HEK293 (cell line): ENCODE data around the gene SAMD5.

Source experiments
- CTCF ChIA-PET: fragments of 350-600 bp; formaldehyde crosslinking; extraction: SDS; loops from one replicate; lab custom pipeline; 2021; ENCODE audit warnings: antibody characterized with exemption; lab: Yijun Ruan, JAX
- POLR2A ChIA-PET: fragments of 300-600 bp; formaldehyde crosslinking; extraction: SDS; loops from one replicate; lab custom pipeline; 2020; ENCODE audit warnings: antibody characterized with exemption, inconsistent platforms; lab: Yijun Ruan, JAX
- H3K27ac ChIP-seq: fragments of 200-500 bp; sonication (Bioruptor generic); 2 replicates; pipeline ENCODE4 v1.5.1; 2014; ENCODE audit warnings: low read depth, low read length, control low read depth, inconsistent platforms; ENCODE audit errors: extremely low read depth
- H3K36me3 ChIP-seq, 2 experiments: fragments of 200-500 bp in 1 of 2; sonication (Bioruptor generic) in 1 of 2; 1 replicate in 1 of 2; 2 replicates in 1 of 2; pipeline ENCODE4 v1.5.1; 2014 to 2017; ENCODE audit warnings: inconsistent platforms in 2 of 2, low read length in 2 of 2; ENCODE audit not compliant: control insufficient read depth in 2 of 2, insufficient read depth in 1 of 2
- H3K4me1 ChIP-seq: fragments of 200-500 bp; sonication (Bioruptor generic); 2 replicates; pipeline ENCODE4 v1.5.1; 2014; ENCODE audit warnings: mild to moderate bottlenecking, low read length, inconsistent platforms; ENCODE audit not compliant: control insufficient read depth, insufficient read depth
- H3K4me3 ChIP-seq: 2 replicates; pipeline ENCODE4 v1.5.1; 2011; ENCODE audit warnings: low read depth, mild to moderate bottlenecking, control low read depth, low read length, moderate library complexity
- H3K9me3 ChIP-seq: fragments of 200-500 bp; sonication (Bioruptor generic); 2 replicates; pipeline ENCODE4 v1.5.1; 2014; ENCODE audit warnings: low read depth, low read length, inconsistent platforms; ENCODE audit not compliant: control insufficient read depth, insufficient read depth
- BCL11B ChIP-seq: fragments of 450-650 bp; formaldehyde crosslinking; IDR thresholded peaks from 2 replicates; pipeline ENCODE4 v1.5.1; 2016; ENCODE audit warnings: low read depth, missing biosample characterization, missing genetic modification characterization
- FEZF1 ChIP-seq: fragments of 450-650 bp; formaldehyde crosslinking; IDR thresholded peaks from 2 replicates; pipeline ENCODE4 v1.5.1; 2016; ENCODE audit warnings: missing biosample characterization, missing genetic modification characterization
- GLIS2 ChIP-seq: fragments of 450-650 bp; formaldehyde crosslinking; IDR thresholded peaks from 2 replicates; pipeline ENCODE4 v1.5.1; 2016; ENCODE audit warnings: missing biosample characterization, missing genetic modification characterization
- IKZF3 ChIP-seq: fragments of 450-650 bp; IDR thresholded peaks from 2 replicates; pipeline ENCODE4 v1.5.0; 2018; ENCODE audit warnings: missing biosample characterization, mild to moderate bottlenecking, missing genetic modification characterization, moderate library complexity
- KLF1 ChIP-seq: fragments of 450-650 bp; formaldehyde crosslinking; IDR thresholded peaks from 2 replicates; pipeline ENCODE4 v1.5.1; 2016; ENCODE audit warnings: missing biosample characterization, missing genetic modification characterization
- KLF8 ChIP-seq: fragments of 450-650 bp; formaldehyde crosslinking; IDR thresholded peaks from 2 replicates; pipeline ENCODE4 v1.5.1; 2016; ENCODE audit warnings: missing biosample characterization, missing genetic modification characterization
- OVOL3 ChIP-seq: fragments of 450-650 bp; formaldehyde crosslinking; IDR thresholded peaks from 2 replicates; pipeline ENCODE4 v1.5.1; 2016; ENCODE audit warnings: missing biosample characterization, missing genetic modification characterization
- PRDM10 ChIP-seq: fragments of 450-650 bp; formaldehyde crosslinking; IDR thresholded peaks from 2 replicates; pipeline ENCODE4 v1.5.1; 2016; ENCODE audit warnings: missing biosample characterization, missing genetic modification characterization
- SP3 ChIP-seq: fragments of 450-650 bp; formaldehyde crosslinking; IDR thresholded peaks from 2 replicates; pipeline ENCODE4 v1.5.1; 2016; ENCODE audit warnings: missing biosample characterization, missing genetic modification characterization
- ZBTB10 ChIP-seq: fragments of 450-650 bp; formaldehyde crosslinking; IDR thresholded peaks from 2 replicates; pipeline ENCODE4 v1.5.1; 2016; ENCODE audit warnings: missing biosample characterization, missing genetic modification characterization
- ZBTB20 ChIP-seq: fragments of 450-650 bp; formaldehyde crosslinking; IDR thresholded peaks from 2 replicates; pipeline ENCODE4 v1.5.1; 2016; ENCODE audit warnings: missing biosample characterization, missing genetic modification characterization
- ZBTB21 ChIP-seq: fragments of 450-650 bp; formaldehyde crosslinking; IDR thresholded peaks from 2 replicates; pipeline ENCODE4 v1.5.1; 2017; ENCODE audit warnings: missing biosample characterization, missing genetic modification characterization
- ZBTB8A ChIP-seq: fragments of 450-650 bp; formaldehyde crosslinking; IDR thresholded peaks from 2 replicates; pipeline ENCODE4 v1.5.1; 2016; ENCODE audit warnings: missing biosample characterization, missing genetic modification characterization
- ZEB2 ChIP-seq: fragments of 450-650 bp; formaldehyde crosslinking; IDR thresholded peaks from 2 replicates; pipeline ENCODE4 v1.5.1; 2016; ENCODE audit warnings: missing biosample characterization, missing genetic modification characterization
- ZFP41 ChIP-seq: fragments of 450-650 bp; formaldehyde crosslinking; IDR thresholded peaks from 2 replicates; pipeline ENCODE4 v1.5.1; 2016; ENCODE audit warnings: missing biosample characterization, missing genetic modification characterization, borderline replicate concordance
- ZNF16 ChIP-seq: fragments of 450-650 bp; formaldehyde crosslinking; IDR thresholded peaks from 2 replicates; pipeline ENCODE4 v1.5.1; 2016; ENCODE audit warnings: low read depth, missing biosample characterization, missing genetic modification characterization
- ZNF169 ChIP-seq: fragments of 450-650 bp; formaldehyde crosslinking; IDR thresholded peaks from 2 replicates; pipeline ENCODE4 v1.5.1; 2016; ENCODE audit warnings: missing biosample characterization, missing genetic modification characterization
- ZNF174 ChIP-seq: fragments of 450-650 bp; formaldehyde crosslinking; IDR thresholded peaks from 2 replicates; pipeline ENCODE4 v1.5.0; 2017; ENCODE audit warnings: missing biosample characterization, mild to moderate bottlenecking, missing genetic modification characterization
- ZNF239 ChIP-seq: fragments of 450-650 bp; formaldehyde crosslinking; IDR thresholded peaks from 2 replicates; pipeline ENCODE4 v1.5.1; 2016; ENCODE audit warnings: missing biosample characterization, missing genetic modification characterization
- ZNF335 ChIP-seq: fragments of 450-650 bp; formaldehyde crosslinking; conservative IDR thresholded peaks from 2 replicates; pipeline ENCODE4 v1.5.1; 2016; ENCODE audit warnings: missing biosample characterization, missing genetic modification characterization
- ZNF341 ChIP-seq: fragments of 450-650 bp; formaldehyde crosslinking; IDR thresholded peaks from 2 replicates; pipeline ENCODE4; 2016; ENCODE audit warnings: low read depth, missing biosample characterization, missing genetic modification characterization
- ZNF37A ChIP-seq: fragments of 450-650 bp; IDR thresholded peaks from 2 replicates; pipeline ENCODE4 v1.5.1; 2018; ENCODE audit warnings: missing biosample characterization, missing genetic modification characterization
- ZNF654 ChIP-seq: fragments of 450-650 bp; formaldehyde crosslinking; IDR thresholded peaks from 2 replicates; pipeline ENCODE4 v1.5.1; 2016; ENCODE audit warnings: low read depth, missing biosample characterization, missing genetic modification characterization
- ZNF777 ChIP-seq: fragments of 450-650 bp; formaldehyde crosslinking; IDR thresholded peaks from 2 replicates; pipeline ENCODE4 v1.5.1; 2017; ENCODE audit warnings: missing biosample characterization, missing genetic modification characterization, borderline replicate concordance
- ZNF792 ChIP-seq: fragments of 450-650 bp; formaldehyde crosslinking; IDR thresholded peaks from 2 replicates; pipeline ENCODE4 v1.5.1; 2016; ENCODE audit warnings: missing biosample characterization, missing genetic modification characterization
- TF ChIP-seq, protein P1 (sequence below): fragments of 450-650 bp; formaldehyde crosslinking; IDR thresholded peaks from 2 replicates; pipeline ENCODE4 v1.5.1; 2016; ENCODE audit warnings: missing biosample characterization, missing genetic modification characterization
- TF ChIP-seq, protein P2 (sequence below): fragments of 450-650 bp; formaldehyde crosslinking; IDR thresholded peaks from 2 replicates; pipeline ENCODE4 v1.5.1; 2016; ENCODE audit warnings: missing biosample characterization, missing genetic modification characterization

The SAMD5 gene

DNA sequence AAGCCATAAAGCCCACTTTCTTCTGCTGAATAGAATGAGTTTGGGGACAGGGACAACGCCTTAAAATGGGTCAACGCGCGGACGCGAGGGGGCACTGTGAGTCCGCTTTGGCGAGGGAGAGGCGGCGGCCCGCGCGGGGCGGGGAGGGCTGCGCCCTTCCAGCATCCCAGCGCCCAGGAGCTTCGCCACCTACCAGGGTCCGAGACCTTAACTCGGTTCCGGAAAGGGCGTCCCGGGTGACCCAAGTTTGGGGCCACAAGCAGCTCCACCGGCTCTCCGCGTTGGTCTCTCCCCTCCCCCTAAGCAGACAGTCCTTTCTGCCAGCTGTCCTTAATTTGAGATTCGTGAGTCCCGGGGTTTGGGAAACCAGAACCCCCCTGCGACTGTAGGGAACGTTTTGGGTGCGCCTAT lies 1.8 kb upstream of the SAMD5 start (continued):
- TF ChIP-seq ZNF16 (tag by site-specific recombination) (no peak), ZNF37A (tag by site-specific recombination) (no peak), ZFP41 (no peak), KLF1 (peak; percentile 51), OVOL3 (tag by site-specific recombination) (no peak), ZEB2 (peak; percentile 44; the same call in 1 of the 2 replicates), ZNF654 (tag by site-specific recombination) (peak; percentile 85), KLF8 (tag by site-specific recombination) (peak; percentile 82), ZBTB8A (tag by site-specific recombination) (peak; percentile 96), ZNF169 (tag by site-specific recombination) (no peak), ZBTB10 (tag by site-specific recombination) (peak; percentile 59), ZNF239 (tag by site-specific recombination) (no peak), FEZF1 (no peak), BCL11B (0 out of 2 replicates have a peak, but pooled peaks have one; percentile 16), ZBTB20 (tag by site-specific recombination) (peak; percentile 22; the same call in 1 of the 2 replicates), ZNF341 (tag by site-specific recombination) (peak; percentile 49; the same call in 1 of the 2 replicates), ZNF335 (peak; percentile 59; the same call in 1 of the 2 replicates)
- TF ChIP-seq, protein P1, sequence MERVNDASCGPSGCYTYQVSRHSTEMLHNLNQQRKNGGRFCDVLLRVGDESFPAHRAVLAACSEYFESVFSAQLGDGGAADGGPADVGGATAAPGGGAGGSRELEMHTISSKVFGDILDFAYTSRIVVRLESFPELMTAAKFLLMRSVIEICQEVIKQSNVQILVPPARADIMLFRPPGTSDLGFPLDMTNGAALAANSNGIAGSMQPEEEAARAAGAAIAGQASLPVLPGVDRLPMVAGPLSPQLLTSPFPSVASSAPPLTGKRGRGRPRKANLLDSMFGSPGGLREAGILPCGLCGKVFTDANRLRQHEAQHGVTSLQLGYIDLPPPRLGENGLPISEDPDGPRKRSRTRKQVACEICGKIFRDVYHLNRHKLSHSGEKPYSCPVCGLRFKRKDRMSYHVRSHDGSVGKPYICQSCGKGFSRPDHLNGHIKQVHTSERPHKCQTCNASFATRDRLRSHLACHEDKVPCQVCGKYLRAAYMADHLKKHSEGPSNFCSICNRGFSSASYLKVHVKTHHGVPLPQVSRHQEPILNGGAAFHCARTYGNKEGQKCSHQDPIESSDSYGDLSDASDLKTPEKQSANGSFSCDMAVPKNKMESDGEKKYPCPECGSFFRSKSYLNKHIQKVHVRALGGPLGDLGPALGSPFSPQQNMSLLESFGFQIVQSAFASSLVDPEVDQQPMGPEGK (tag by site-specific recombination): peak; percentile 81
- TF ChIP-seq, protein P2, sequence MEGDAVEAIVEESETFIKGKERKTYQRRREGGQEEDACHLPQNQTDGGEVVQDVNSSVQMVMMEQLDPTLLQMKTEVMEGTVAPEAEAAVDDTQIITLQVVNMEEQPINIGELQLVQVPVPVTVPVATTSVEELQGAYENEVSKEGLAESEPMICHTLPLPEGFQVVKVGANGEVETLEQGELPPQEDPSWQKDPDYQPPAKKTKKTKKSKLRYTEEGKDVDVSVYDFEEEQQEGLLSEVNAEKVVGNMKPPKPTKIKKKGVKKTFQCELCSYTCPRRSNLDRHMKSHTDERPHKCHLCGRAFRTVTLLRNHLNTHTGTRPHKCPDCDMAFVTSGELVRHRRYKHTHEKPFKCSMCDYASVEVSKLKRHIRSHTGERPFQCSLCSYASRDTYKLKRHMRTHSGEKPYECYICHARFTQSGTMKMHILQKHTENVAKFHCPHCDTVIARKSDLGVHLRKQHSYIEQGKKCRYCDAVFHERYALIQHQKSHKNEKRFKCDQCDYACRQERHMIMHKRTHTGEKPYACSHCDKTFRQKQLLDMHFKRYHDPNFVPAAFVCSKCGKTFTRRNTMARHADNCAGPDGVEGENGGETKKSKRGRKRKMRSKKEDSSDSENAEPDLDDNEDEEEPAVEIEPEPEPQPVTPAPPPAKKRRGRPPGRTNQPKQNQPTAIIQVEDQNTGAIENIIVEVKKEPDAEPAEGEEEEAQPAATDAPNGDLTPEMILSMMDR (tag by site-specific recombination): peak; percentile 88
- TF ChIP-seq, all 188 proteins: peak for 26

DNA sequence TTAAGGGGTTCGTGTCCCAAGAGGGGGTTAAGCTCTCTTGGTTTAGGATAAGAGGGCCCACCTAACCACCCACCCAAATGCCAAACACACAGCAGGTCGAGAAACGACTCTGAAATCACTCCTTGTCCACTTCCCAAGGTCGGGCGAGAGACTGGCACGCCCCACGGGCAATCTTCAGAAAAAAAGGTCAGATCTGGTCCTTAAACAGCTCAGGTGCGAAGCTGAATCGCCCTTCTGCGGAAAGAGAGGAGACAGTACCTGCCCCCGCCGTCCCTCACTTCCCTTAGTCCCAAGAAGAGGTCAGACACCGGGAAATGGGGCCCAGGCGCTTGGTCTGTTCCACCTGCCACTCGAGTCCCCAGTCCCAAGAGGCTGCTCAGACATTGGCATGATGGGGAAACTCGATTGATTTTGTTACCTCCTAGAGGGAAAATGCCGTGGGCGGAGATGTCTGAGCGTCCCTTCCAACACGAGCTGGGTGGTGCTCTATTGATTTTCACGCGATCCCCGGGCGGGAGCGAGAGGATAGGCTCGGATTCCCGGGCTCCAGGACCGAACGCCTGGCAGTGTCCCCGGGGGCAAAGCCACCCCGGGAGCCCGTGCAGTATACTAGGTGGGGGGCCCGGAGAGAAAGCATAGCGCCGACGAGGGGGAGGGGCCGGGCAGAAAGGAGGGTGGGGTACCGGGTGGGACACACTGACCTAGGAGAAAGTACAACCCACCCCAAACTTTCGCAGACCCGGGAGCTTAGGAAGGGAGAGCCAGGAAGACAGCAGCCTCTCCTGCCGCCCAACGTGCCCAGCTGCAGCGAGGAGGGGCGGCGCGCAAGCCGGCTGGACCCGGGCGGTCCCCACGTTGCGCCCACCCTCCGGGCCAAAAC lies 1.1 kb upstream of the SAMD5 start:
- CTCF ChIA-PET: interaction anchor here (0.5 to 5.4 kb wide), 76 partner anchors 9 to 1029 kb away, joined by 3 to 80 read pairs (median 4); no protein-coding TSS in a partner anchor
- Histone ChIP-seq H3K4me3 (peak overlapping the region; percentile 79), H3K4me1 (peaks cover 11% of the 10 kb centered on the region), H3K36me3 (no peaks in the 10 kb centered on the region), H3K27ac (peak overlapping the region; percentile 80; the same call in 1 of the 2 replicates), H3K9me3 (no peaks in the 10 kb centered on the region)
- POLR2A ChIA-PET: interaction anchor here (1.3 to 1.4 kb wide), 2 partner anchors 40 to 672 kb away, joined by 3 read pairs; no protein-coding TSS in a partner anchor
- TF ChIP-seq ZNF335 (peak; percentile 52; the same call in 1 of the 2 replicates), ZNF792 (tag by site-specific recombination) (no peak), ZBTB8A (tag by site-specific recombination) (peak; percentile 87), ZNF174 (tag by site-specific recombination) (no peak), KLF8 (tag by site-specific recombination) (peak; percentile 19), PRDM10 (tag by site-specific recombination) (peak; percentile 84), SP3 (tag by site-specific recombination) (peak; percentile 38; the same call in 1 of the 2 replicates), IKZF3 (tag by site-specific recombination) (peak; percentile 27; the same call in 1 of the 2 replicates), ZNF777 (0 out of 2 replicates have a peak, but pooled peaks have one; percentile 30), ZBTB21 (no peak), GLIS2 (peak; percentile 64)
